Activated CD4-positive, alpha-beta memory T cell treated with anti-CD3 and anti-CD28 coated beads for 36 hours (primary cell): Measurements from ENCODE around the gene FAM13A. TPM values are rescaled to one million over a fixed set of nuclear protein-coding genes. Genes with fewer than 3 reads are reported as not detected.

ENCODE experiments used
- CTCF ChIA-PET: fragments of 350-600 bp; sonication (Branson Sonifier 250); formaldehyde crosslinking; loops from one replicate; lab custom pipeline; 2021; ENCODE audit warnings: antibody characterized with exemption, inconsistent platforms; lab: Charles Lee
- POLR2A ChIA-PET: fragments of 350-600 bp; sonication (Branson Sonifier 250); formaldehyde crosslinking; loops from one replicate; lab custom pipeline; 2021; ENCODE audit warnings: antibody characterized with exemption; lab: Charles Lee
- DNase-seq: peaks from one replicate; pipeline ENCODE4 v3.0.0-alpha.2; 2020
- H3K27ac Mint-ChIP-seq: one replicate; pipeline ENCODE4 v1.8.0; 2021; ENCODE audit warnings: mixed read lengths
- H3K27me3 Mint-ChIP-seq: one replicate; pipeline ENCODE4 v1.8.0; 2021; ENCODE audit warnings: mixed read lengths
- H3K36me3 Mint-ChIP-seq: one replicate; pipeline ENCODE4 v1.8.0; 2021; ENCODE audit warnings: mixed read lengths
- H3K4me1 Mint-ChIP-seq: one replicate; pipeline ENCODE4 v1.8.0; 2021; ENCODE audit warnings: low read depth, mixed read lengths
- H3K4me3 Mint-ChIP-seq: one replicate; pipeline ENCODE4 v1.8.0; 2021; ENCODE audit warnings: mild to moderate bottlenecking, mixed read lengths
- H3K9me3 Mint-ChIP-seq: one replicate; pipeline ENCODE4 v1.8.0; 2021; ENCODE audit warnings: mixed read lengths
- intact Hi-C: fragments of 100-400 bp; cut with micrococcal nuclease; formaldehyde crosslinking; loops from one replicate; pipeline ENCODE4 v1.15.1; 2023
- total RNA-seq, 2 experiments: library from RNA; stranded (reverse); gene quantifications; one replicate each; pipeline ENCODE4 v1.2.3, GENCODE V29; 2021

FAM13A gene
- total RNA-seq, 2 experiments from 2014 or later = 2.3 to 2.6 TPM

DNA sequence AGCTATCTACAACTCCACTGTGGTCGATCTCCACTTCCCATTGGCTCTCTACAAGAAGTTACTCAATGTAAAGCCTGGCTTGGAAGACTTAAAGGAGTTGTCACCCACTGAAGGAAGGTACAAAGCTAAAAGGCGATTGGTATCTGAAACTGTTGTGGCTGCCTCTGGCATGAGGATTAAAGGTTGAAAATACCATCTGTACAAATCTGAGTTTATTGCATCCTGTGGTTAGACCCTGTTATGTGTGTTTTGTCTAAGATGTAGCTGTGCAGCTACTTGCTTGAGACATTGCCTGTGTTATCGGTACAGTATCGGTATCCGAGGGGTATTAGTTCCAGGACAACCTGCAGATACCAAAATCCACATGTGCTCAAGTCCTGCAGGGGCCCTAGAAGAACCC is 375.8 kb downstream of the FAM13A start:
- no peak overlapping the region for H3K4me3 Mint-ChIP-seq
- intact Hi-C loops = no loop called here
- H3K27ac Mint-ChIP-seq = no peak overlapping the region
- H3K27me3 Mint-ChIP-seq = no peaks in the 10 kb centered on the region
- ChIA-PET CTCF (interaction anchor here (0.7 to 1.2 kb wide), 2 partner anchors 19 to 343 kb away, joined by 3 read pairs; no protein-coding TSS in a partner anchor), POLR2A (no interaction called here)
- DNase-seq = no peak
- H3K4me1 Mint-ChIP-seq = no peaks in the 10 kb centered on the region
- peaks cover 43% of the 10 kb centered on the region for H3K36me3 Mint-ChIP-seq
- H3K9me3 Mint-ChIP-seq = no peaks in the 10 kb centered on the region

Other genes starting within 250 kb of the FAM13A start
- 1 to 10 TPM; 1.1 to 1.4 TPM for gene TIGD2, start 54.3 kb upstream of the FAM13A start, total RNA-seq